ENCODE data around the gene BMAL2.
A peak's percentile ranks its signal among the peaks of the same experiment; 100 is the strongest.

The BMAL2 gene

DNA sequence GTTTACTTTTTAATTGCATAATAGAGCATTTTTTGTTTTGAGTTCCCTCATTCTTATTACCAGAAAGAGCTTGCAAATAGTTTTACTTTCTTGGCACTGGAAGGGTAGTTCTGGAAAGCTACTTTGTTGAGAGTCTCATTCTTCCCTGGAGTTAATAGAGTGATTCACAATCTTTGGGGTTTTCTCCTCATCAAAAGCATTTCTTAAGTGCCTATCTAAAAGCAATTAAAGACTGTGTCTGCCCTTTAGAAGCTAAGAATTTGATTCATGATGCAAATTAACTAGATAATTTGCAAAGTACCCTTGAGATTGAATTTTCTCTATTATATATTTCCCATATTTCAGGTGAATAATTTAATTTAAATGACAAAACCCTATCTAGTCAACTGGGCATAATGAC is 8.1 kb upstream of the BMAL2 start:
- no peak for DNase-seq (ENCODE audit: low read depth)

DNA sequence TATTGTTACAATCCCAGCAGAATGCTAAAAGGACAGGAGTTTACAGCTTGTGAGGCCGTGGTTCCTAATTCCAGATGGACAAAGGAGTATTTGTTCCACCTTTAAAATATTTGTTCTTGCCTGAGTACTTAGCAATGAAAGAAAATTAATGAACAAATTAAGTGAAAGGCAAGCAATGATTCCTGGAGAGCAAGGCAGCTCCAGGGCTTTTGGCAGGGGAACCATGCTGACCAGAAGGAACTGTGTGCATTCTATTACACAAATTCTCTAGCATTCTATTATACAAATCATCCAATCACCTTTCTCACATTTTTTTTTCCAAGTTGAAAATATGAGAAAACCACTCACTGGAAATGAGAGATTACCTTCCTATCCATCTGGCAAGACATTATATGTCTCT is 1.8 kb upstream of the BMAL2 start:
- DNase-seq (ENCODE audit: low read depth): no peak

GRCh38 chr12:27331291-27331926 is 1.2 kb upstream of the BMAL2 start:
- peak; percentile 88 for DNase-seq (ENCODE audit: low read depth)

DNA sequence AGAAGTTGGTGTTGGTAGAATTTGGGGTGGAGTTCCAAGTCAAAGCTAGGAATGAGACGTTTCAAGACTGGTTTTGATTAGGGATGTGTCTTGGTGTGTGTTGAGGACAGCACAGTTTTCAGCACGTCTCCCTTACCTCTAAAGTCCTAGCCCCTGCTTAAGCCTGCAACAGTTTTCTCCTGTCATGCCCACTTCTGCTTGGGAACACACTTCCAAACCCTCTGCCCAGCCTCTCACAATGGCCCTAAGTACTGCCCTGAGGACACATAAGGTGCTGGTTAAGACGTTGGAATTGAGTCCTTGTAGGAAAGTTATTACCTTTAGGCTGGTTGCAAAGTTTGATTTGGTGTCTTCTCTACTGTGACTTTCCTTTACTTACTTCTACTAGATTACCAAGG is 710 bp upstream of the BMAL2 start:
- DNase-seq (ENCODE audit: low read depth): no peak

DNA sequence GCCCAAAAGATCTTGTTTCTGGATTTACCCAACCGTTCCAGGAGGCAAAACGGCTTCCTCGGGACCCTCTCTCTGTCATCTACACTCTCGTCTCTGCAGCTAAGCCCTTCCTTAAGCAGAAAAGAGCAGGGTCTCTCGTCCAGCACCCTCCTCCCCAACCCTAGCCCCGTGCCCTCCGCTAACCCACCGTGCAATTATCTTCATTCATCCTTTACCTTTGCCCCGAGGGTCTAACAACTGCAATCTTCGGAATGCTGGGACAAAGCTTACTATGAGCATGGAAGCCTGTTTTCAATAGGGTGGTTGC is 276 bp upstream of the BMAL2 start:
- no peak for DNase-seq (ENCODE audit: low read depth)

DNA sequence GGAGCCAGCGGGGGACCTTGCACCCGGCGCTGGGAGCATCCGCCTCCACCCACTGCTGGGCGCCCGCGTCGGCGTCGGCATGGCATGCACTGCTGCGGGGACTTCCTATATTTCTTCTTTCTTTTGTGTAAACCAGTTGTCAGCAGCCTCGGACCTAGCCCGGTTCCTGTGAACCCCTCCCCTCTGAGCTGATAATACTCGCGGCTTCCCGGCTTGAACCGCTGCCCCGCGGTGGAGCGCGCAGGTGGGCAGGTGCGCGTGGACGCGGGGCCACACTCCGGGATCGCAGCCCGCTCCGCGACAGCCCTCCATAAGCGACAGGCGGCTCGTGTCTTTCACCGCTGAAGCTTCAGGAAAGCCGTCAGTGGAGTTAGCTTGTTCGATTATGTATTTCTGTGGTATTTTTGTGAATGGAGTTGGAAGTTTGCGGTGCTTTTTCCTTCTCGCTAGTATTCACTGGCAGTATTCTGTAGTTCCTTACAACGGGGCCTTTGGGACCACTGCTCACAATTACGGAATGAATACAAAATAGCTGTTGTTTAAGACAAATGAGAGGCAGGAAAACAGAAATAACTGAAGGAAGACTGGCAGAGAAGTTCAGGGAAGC is 870 bp downstream of the BMAL2 start:
- DNase-seq (ENCODE audit: low read depth): no peak

- no peak for DNase-seq (ENCODE audit: low read depth)
These were observed 1.5 kb downstream of the BMAL2 start for GRCh38 chr12:27334042-27334720.

- no peak for DNase-seq (ENCODE audit: low read depth)
These were observed 2.1 kb downstream of the BMAL2 start for GRCh38 chr12:27334721-27335082.

GRCh38 chr12:27335364-27336281 is 3.0 kb downstream of the BMAL2 start:
- DNase-seq (ENCODE audit: low read depth): no peak

GRCh38 chr12:27336282-27336653 is 3.6 kb downstream of the BMAL2 start:
- no peak for DNase-seq (ENCODE audit: low read depth)

GRCh38 chr12:27337376-27337775 is 4.7 kb downstream of the BMAL2 start:
- no peak for DNase-seq (ENCODE audit: low read depth)

GRCh38 chr12:27338473-27338872 is 5.8 kb downstream of the BMAL2 start:
- no peak for DNase-seq (ENCODE audit: low read depth)

DNA sequence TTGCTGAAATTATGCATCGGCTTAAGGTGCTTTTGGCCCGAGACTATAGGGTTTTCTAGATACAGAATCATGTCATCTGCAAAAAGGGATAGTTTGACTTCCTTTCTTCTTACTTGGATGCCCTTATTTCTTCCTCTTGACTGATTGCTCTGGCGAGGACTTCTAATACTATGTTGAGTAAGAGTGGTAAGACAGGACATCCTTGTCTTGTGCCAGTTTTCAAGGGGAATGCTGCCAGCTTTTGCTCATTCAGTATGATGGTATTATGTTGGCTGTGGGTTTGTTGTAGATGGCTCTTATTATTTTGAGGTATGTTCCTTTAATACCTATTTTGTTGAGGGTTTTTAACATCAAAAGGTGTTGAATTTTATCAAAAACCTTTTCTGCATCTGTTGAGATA is 8.3 kb downstream of the BMAL2 start:
- no peak for DNase-seq (ENCODE audit: low read depth)

- DNase-seq (ENCODE audit: low read depth): no peak
These were observed 9.9 kb downstream of the BMAL2 start for GRCh38 chr12:27342536-27342935.

DNA sequence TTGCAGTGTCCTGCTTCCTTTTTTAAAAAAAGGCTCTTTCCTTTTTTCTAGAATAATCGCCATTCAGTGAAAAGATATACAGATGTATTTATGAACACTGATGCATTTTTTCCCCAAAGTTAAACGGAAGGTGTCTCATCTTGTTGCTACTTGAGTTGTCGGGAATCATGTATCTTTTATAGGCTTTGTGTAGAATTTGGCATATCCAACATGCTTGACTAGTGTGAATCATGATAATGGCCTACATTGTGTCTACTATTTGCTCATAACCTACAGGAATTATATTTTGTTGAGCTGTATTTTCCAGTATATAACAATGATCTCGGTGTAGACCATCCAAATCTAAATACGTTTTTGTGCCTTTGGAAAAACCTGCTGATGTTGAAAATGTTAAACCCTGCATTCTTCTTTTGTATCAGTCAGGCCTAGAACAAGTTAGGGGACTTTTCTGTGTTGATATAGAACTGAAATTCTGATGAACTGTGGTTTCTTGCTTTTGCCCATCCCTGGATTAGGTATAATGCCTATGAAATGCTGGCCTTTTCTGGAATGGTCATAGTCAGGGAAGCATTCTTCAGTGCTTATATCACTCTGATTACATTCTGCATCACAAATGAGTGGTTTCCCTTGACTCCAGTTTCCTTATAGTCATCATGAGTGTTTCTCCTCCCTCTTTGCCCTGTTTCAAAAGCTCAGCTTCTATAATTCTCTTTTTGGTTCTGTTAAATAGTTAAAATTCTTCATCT is 10.8 kb downstream of the BMAL2 start:
- DNase-seq (ENCODE audit: low read depth): peak; percentile 89

DNA sequence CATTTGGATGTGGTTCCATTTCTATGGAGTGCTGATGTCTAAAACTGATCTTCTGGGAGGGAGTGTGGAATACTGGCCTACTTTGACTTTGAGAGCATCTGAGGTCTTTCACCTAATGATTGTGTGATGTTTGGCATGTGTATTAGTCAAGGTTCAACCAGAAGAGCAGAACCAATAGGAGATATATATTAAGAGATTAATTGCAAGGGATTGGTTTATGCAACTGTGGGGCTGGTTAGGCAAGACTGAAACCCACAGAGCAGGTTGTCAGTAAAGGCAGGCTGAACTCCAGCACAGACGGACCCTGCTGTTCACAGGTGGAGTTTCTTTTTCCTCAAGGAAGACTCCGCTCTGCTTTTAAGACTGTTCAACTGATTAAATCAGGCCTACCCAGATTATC is 11.6 kb downstream of the BMAL2 start:
- DNase-seq (ENCODE audit: low read depth): no peak

DNA sequence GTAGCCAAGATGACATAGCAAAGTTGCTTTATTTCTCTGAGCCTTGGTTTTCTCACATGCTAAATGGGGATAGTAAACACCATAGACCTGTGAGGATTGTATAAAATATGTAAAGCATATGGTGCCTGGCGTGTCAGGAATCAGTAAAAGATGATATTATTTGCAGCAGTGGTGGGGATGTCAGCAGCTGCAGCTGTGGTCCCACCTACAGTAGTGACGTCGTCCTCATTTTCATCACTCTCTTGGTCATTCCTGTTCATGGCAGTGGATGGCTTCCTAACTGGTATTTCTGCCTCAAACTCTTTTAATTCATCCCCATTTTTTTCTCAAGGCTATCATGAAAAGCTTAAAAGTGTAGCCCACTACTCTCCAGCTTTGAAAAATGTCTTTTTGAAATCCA is 12.1 kb downstream of the BMAL2 start:
- DNase-seq (ENCODE audit: low read depth): no peak

DNA sequence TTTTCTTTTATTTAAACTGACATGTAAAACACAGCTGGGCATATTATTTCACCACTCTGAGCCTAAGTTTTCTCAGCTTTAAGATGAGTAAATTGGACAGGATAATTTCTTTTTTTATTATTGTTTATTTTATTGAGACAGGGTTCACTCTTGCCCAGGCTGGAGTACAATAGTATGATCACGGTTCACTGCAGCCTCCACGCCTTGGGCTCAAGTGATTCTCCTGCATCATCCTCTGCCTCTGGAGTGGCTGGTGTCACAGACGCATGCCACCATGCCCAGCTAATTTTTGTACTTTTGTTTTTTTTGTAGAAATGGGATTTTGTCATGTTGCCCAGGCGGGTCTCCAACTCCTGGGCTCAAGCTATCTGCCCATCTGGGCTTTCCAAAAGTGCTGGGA is 12.7 kb downstream of the BMAL2 start:
- DNase-seq (ENCODE audit: low read depth): no peak

- no peak for DNase-seq (ENCODE audit: low read depth)
These were observed 15.1 kb downstream of the BMAL2 start for GRCh38 chr12:27347779-27348178.

- no peak for DNase-seq (ENCODE audit: low read depth)
These were observed 18.8 kb downstream of the BMAL2 start for GRCh38 chr12:27351476-27351875.

- no peak for DNase-seq (ENCODE audit: low read depth)
These were observed 22.9 kb downstream of the BMAL2 start for GRCh38 chr12:27355486-27355885.

DNA sequence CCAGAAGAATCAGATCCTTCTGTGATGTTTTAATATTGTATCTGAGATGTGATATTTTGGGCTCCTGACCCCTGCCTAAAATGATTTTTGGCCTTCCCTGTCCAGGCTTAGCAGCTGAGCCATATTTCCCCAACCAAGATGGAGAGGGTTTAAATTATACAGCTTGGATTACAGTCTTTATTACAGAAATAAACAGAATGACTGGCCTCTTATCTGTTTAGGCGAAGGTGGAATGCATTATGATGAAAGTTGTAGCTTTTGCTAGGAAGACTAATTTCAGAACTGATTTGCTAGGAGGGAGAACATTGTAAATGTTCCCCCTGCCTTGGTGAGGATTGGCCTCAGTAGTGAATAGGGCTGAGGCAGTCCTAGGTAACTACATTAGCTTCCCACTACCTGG is 23.3 kb downstream of the BMAL2 start:
- no peak for DNase-seq (ENCODE audit: low read depth)
